Measurements from ENCODE around the gene TEAD3. TPM values are rescaled to one million over a fixed set of nuclear protein-coding genes. Genes with fewer than 3 reads are reported as not detected.
"Not testable (repeated sequence)": the region's sequence is repeated elsewhere in the genome, so short reads cannot be mapped to it uniquely, and the experiment has no call there.

TEAD3 gene
- total RNA-seq, 1 donor from 2014 or later, result 75.5 TPM

GRCh38 chr6:35519313-35520015, 22.6 kb upstream of the TEAD3 start:
- no peak for DNase-seq (ENCODE audit: low read depth)
- peaks cover 29% of the 10 kb centered on the region for H3K27me3 Mint-ChIP-seq (ENCODE audit: low read depth, unreplicated experiment)
- Histone ChIP-seq H3K79me2 (ENCODE audit: insufficient read depth, low read length) (no peaks in the 10 kb centered on the region), H3K36me3 (ENCODE audit: insufficient read depth, low read length) (no peaks in the 10 kb centered on the region), H2AFZ (ENCODE audit: low read depth, low read length) (no peak overlapping the region), H4K20me1 (ENCODE audit: insufficient read depth, low read length) (no peaks in the 10 kb centered on the region), H3K4me2 (ENCODE audit: low read length) (no peak overlapping the region), H3K9me3 (ENCODE audit: insufficient read depth, low read depth, low read length) (no peaks in the 10 kb centered on the region), H3K27ac (ENCODE audit: low read depth, low read length) (no peak overlapping the region), H3K9ac (ENCODE audit: low read length) (no peak overlapping the region), H3K4me1 (ENCODE audit: insufficient read depth, low read length) (no peaks in the 10 kb centered on the region), H3K27me3 (ENCODE audit: insufficient read depth, low read length) (peaks cover 12% of the 10 kb centered on the region), H3K4me3 (ENCODE audit: insufficient read depth, low read depth, low read length) (no peak overlapping the region)
- TF ChIP-seq EZH2 (IDR thresholded peaks at IDR 0.05; ENCODE audit: insufficient read depth, low read length) (no peak), CTCF (IDR thresholded peaks at IDR 0.05; ENCODE audit: insufficient read depth, low read depth, low read length) (no peak)
- no peak for FAIRE-seq
- no peaks in the 10 kb centered on the region for H3K9me3 Mint-ChIP-seq (ENCODE audit: unreplicated experiment)
- no peaks in the 10 kb centered on the region for H3K36me3 Mint-ChIP-seq (ENCODE audit: low read depth, unreplicated experiment)
- H3K4me1 Mint-ChIP-seq (ENCODE audit: low read depth, unreplicated experiment), result no peaks in the 10 kb centered on the region
- H3K4me3 Mint-ChIP-seq (ENCODE audit: unreplicated experiment), result no peak overlapping the region
- H3K27ac Mint-ChIP-seq (ENCODE audit: unreplicated experiment), result no peak overlapping the region

- Mint-ChIP-seq H3K27ac (ENCODE audit: unreplicated experiment) (no peak overlapping the region), H3K36me3 (ENCODE audit: low read depth, unreplicated experiment) (no peaks in the 10 kb centered on the region), H3K4me1 (ENCODE audit: low read depth, unreplicated experiment) (no peaks in the 10 kb centered on the region), H3K9me3 (ENCODE audit: unreplicated experiment) (no peaks in the 10 kb centered on the region), H3K4me3 (ENCODE audit: unreplicated experiment) (no peak overlapping the region), H3K27me3 (ENCODE audit: low read depth, unreplicated experiment) (peaks cover 29% of the 10 kb centered on the region)
- H3K36me3 ChIP-seq (ENCODE audit: insufficient read depth, low read length), result no peaks in the 10 kb centered on the region
- no peaks in the 10 kb centered on the region for H4K20me1 ChIP-seq (ENCODE audit: insufficient read depth, low read length)
- no peak for DNase-seq (ENCODE audit: low read depth)
- no peak for FAIRE-seq
- no peak overlapping the region for H2AFZ ChIP-seq (ENCODE audit: low read depth, low read length)
- no peak for TF ChIP-seq EZH2 (IDR thresholded peaks at IDR 0.05; ENCODE audit: insufficient read depth, low read length)
- TF ChIP-seq CTCF (IDR thresholded peaks at IDR 0.05; ENCODE audit: insufficient read depth, low read depth, low read length), result no peak
- H3K4me2 ChIP-seq (ENCODE audit: low read length), result no peak overlapping the region
- no peaks in the 10 kb centered on the region for H3K4me1 ChIP-seq (ENCODE audit: insufficient read depth, low read length)
- no peaks in the 10 kb centered on the region for H3K9me3 ChIP-seq (ENCODE audit: insufficient read depth, low read depth, low read length)
- no peaks in the 10 kb centered on the region for H3K79me2 ChIP-seq (ENCODE audit: insufficient read depth, low read length)
- no peak overlapping the region for H3K4me3 ChIP-seq (ENCODE audit: insufficient read depth, low read depth, low read length)
- H3K27me3 ChIP-seq (ENCODE audit: insufficient read depth, low read length), result peaks cover 12% of the 10 kb centered on the region
- H3K9ac ChIP-seq (ENCODE audit: low read length), result no peak overlapping the region
- no peak overlapping the region for H3K27ac ChIP-seq (ENCODE audit: low read depth, low read length)
Observed at GRCh38 chr6:35518566-35519312, 21.9 kb upstream of the TEAD3 start.

- H3K9me3 ChIP-seq (ENCODE audit: insufficient read depth, low read depth, low read length); H3K4me1 ChIP-seq (ENCODE audit: insufficient read depth, low read length); H3K27ac Mint-ChIP-seq (ENCODE audit: unreplicated experiment); H3K9ac ChIP-seq (ENCODE audit: low read length); H3K4me1 Mint-ChIP-seq (ENCODE audit: low read depth, unreplicated experiment); H3K27ac ChIP-seq (ENCODE audit: low read depth, low read length); H3K79me2 ChIP-seq (ENCODE audit: insufficient read depth, low read length); H3K4me3 ChIP-seq (ENCODE audit: insufficient read depth, low read depth, low read length); H3K36me3 ChIP-seq (ENCODE audit: insufficient read depth, low read length); H2AFZ ChIP-seq (ENCODE audit: low read depth, low read length); H3K4me3 Mint-ChIP-seq (ENCODE audit: unreplicated experiment); H3K9me3 Mint-ChIP-seq (ENCODE audit: unreplicated experiment); H3K4me2 ChIP-seq (ENCODE audit: low read length); FAIRE-seq; H3K36me3 Mint-ChIP-seq (ENCODE audit: low read depth, unreplicated experiment); H4K20me1 ChIP-seq (ENCODE audit: insufficient read depth, low read length); DNase-seq (ENCODE audit: low read depth): not testable (repeated sequence)
- H3K27me3 Mint-ChIP-seq (ENCODE audit: low read depth, unreplicated experiment), result peaks cover 29% of the 10 kb centered on the region
- H3K27me3 ChIP-seq (ENCODE audit: insufficient read depth, low read length), result peaks cover 12% of the 10 kb centered on the region
Observed at GRCh38 chr6:35517978-35518377, 21.1 kb upstream of the TEAD3 start.

All from astrocyte (in vitro differentiated cells and primary cell).